Neural cell (in vitro differentiated cells): ENCODE data around the gene FAIM.

Experiments
- CTCF ChIP-seq: fragments of 450-650 bp; IDR thresholded peaks from 2 replicates; pipeline ENCODE4 v1.5.1; 2014; ENCODE audit warnings: antibody characterized with exemption, mild to moderate bottlenecking, moderate library complexity; ENCODE audit not compliant: poor library complexity, severe bottlenecking
- EP300 ChIP-seq: fragments of 450-650 bp; conservative IDR thresholded peaks from 2 replicates; pipeline ENCODE4 v1.6.1; 2014; ENCODE audit warnings: antibody characterized with exemption, mild to moderate bottlenecking, moderate library complexity; ENCODE audit not compliant: poor library complexity, severe bottlenecking
- EZH2 ChIP-seq: fragments of 200-600, 300-800 bp; shearing (Covaris generic), sonication (generic); IDR thresholded peaks from 2 replicates; pipeline ENCODE4 v1.6.1; 2014; ENCODE audit warnings: antibody characterized with exemption, low read length, borderline replicate concordance, mild to moderate bottlenecking; ENCODE audit not compliant: insufficient read depth, poor library complexity, severe bottlenecking
- MXI1 ChIP-seq: fragments of 450-650 bp; conservative IDR thresholded peaks from 2 replicates; pipeline ENCODE4 v1.6.1; 2014; ENCODE audit warnings: antibody characterized with exemption, mild to moderate bottlenecking; ENCODE audit not compliant: poor library complexity, severe bottlenecking
- POLR2AphosphoS5 ChIP-seq: IDR thresholded peaks from 2 replicates; pipeline ENCODE4 v1.6.1; 2012
- RAD21 ChIP-seq: fragments of 450-650 bp; conservative IDR thresholded peaks from 2 replicates; pipeline ENCODE4 v1.6.1; 2014; ENCODE audit warnings: antibody characterized with exemption, mild to moderate bottlenecking, moderate library complexity
- REST ChIP-seq: IDR thresholded peaks from 2 replicates; pipeline ENCODE4 v1.6.1; 2012; ENCODE audit warnings: borderline replicate concordance
- SMC3 ChIP-seq: fragments of 450-650 bp; conservative IDR thresholded peaks from 2 replicates; pipeline ENCODE4 v1.6.1; 2014; ENCODE audit warnings: antibody characterized with exemption, mild to moderate bottlenecking, moderate library complexity; ENCODE audit not compliant: poor library complexity
- TAF1 ChIP-seq: IDR thresholded peaks from 2 replicates; pipeline ENCODE4 v1.6.1; 2012; ENCODE audit warnings: low read depth

GRCh38 chr3:138560501-138560900 lies 48.1 kb upstream of the FAIM start:
- TF ChIP-seq CTCF (no peak), TAF1 (no peak), EZH2 (no peak), RAD21 (no peak), EP300 (no peak), POLR2AphosphoS5 (no peak), SMC3 (no peak), MXI1 (no peak), REST (no peak)
